ENCODE measurements around the gene CBX2.
"Not testable (repeated sequence)": the region's sequence is repeated elsewhere in the genome, so short reads cannot be mapped to it uniquely, and the experiment has no call there.

Gene CBX2

GRCh38 chr17:79752175-79752574 is 25.8 kb upstream of the CBX2 start:
- TF ChIP-seq CTCF (IDR thresholded peaks at IDR 0.05; ENCODE audit: insufficient read depth, low read length) (no peak), SPI1 (IDR thresholded peaks at IDR 0.05; ENCODE audit: borderline replicate concordance, low read depth) (no peak), GABPA (IDR thresholded peaks at IDR 0.05; ENCODE audit: low read depth) (no peak), REST (IDR thresholded peaks at IDR 0.05; ENCODE audit: insufficient replicate concordance, low read depth) (no peak), POLR2AphosphoS5 (IDR thresholded peaks at IDR 0.05; ENCODE audit: low read depth) (no peak)
- no peak overlapping the region for H3K27ac ChIP-seq (replicated peaks)
- H3K27me3 ChIP-seq (ENCODE audit: insufficient read depth, poor library complexity, severe bottlenecking): peaks cover 38% of the 10 kb centered on the region
- no peak overlapping the region for H3K4me3 ChIP-seq (replicated peaks; ENCODE audit: insufficient read depth, low read length)
- DNase-seq (ENCODE audit: low read depth in 1 of 2, low spot score in 1 of 2): no peak

- TF ChIP-seq CTCF (IDR thresholded peaks at IDR 0.05; ENCODE audit: insufficient read depth, low read length) (no peak), REST (IDR thresholded peaks at IDR 0.05; ENCODE audit: insufficient replicate concordance, low read depth) (no peak), GABPA (IDR thresholded peaks at IDR 0.05; ENCODE audit: low read depth) (no peak), SPI1 (IDR thresholded peaks at IDR 0.05; ENCODE audit: borderline replicate concordance, low read depth) (no peak), POLR2AphosphoS5 (IDR thresholded peaks at IDR 0.05; ENCODE audit: low read depth) (no peak)
- Histone ChIP-seq H3K4me3 (replicated peaks; ENCODE audit: insufficient read depth, low read length) (no peak overlapping the region), H3K27me3 (ENCODE audit: insufficient read depth, poor library complexity, severe bottlenecking) (peaks cover 20% of the 10 kb centered on the region), H3K27ac (replicated peaks) (no peak overlapping the region)
- DNase-seq (ENCODE audit: low read depth in 1 of 2, low spot score in 1 of 2): no peak
These were observed 23.6 kb upstream of the CBX2 start for GRCh38 chr17:79754370-79754769.

GRCh38 chr17:79754903-79755302 is 23.0 kb upstream of the CBX2 start:
- H3K4me3 ChIP-seq (replicated peaks; ENCODE audit: insufficient read depth, low read length); H3K27ac ChIP-seq (replicated peaks); DNase-seq (ENCODE audit: low read depth in 1 of 2, low spot score in 1 of 2): not testable (repeated sequence)
- peaks cover 15% of the 10 kb centered on the region for H3K27me3 ChIP-seq (ENCODE audit: insufficient read depth, poor library complexity, severe bottlenecking)

GRCh38 chr17:79755591-79755990 is 22.4 kb upstream of the CBX2 start:
- no peak for TF ChIP-seq POLR2AphosphoS5 (IDR thresholded peaks at IDR 0.05; ENCODE audit: low read depth)
- TF ChIP-seq CTCF (IDR thresholded peaks at IDR 0.05; ENCODE audit: insufficient read depth, low read length): no peak
- no peak for TF ChIP-seq REST (IDR thresholded peaks at IDR 0.05; ENCODE audit: insufficient replicate concordance, low read depth)
- no peak for TF ChIP-seq GABPA (IDR thresholded peaks at IDR 0.05; ENCODE audit: low read depth)
- TF ChIP-seq SPI1 (IDR thresholded peaks at IDR 0.05; ENCODE audit: borderline replicate concordance, low read depth): no peak
- DNase-seq (ENCODE audit: low read depth in 1 of 2, low spot score in 1 of 2): no peak
- Histone ChIP-seq H3K4me3 (replicated peaks; ENCODE audit: insufficient read depth, low read length) (no peak overlapping the region), H3K27ac (replicated peaks) (no peak overlapping the region), H3K27me3 (ENCODE audit: insufficient read depth, poor library complexity, severe bottlenecking) (peaks cover 9% of the 10 kb centered on the region)

Measured in HL-60 (cell line).